Measurements from ENCODE around the gene UBE2K.
"Not testable (repeated sequence)": the region's sequence is repeated elsewhere in the genome, so short reads cannot be mapped to it uniquely, and the experiment has no call there.

UBE2K gene

GRCh38 chr4:39802005-39802404 lies 104.1 kb downstream of the UBE2K start:
- H3K9me3 ChIP-seq (ENCODE audit: insufficient read depth, low read length), result no peaks in the 10 kb centered on the region

GRCh38 chr4:39808231-39808749 lies 110.4 kb downstream of the UBE2K start:
- Histone ChIP-seq H3F3A (ENCODE audit: insufficient read depth) (no peaks in the 10 kb centered on the region), H3K9me3 (ENCODE audit: insufficient read depth, low read length) (no peaks in the 10 kb centered on the region), H4K20me1 (ENCODE audit: low read depth, low read length) (no peaks in the 10 kb centered on the region), H3K27me3 (ENCODE audit: low read length) (no peaks in the 10 kb centered on the region), H3K9me2 (replicated peaks; ENCODE audit: insufficient read depth, low read length) (no peaks in the 10 kb centered on the region), H2AFZ (ENCODE audit: low read depth, low read length, severe bottlenecking) (no peak overlapping the region), H3K4me2 (ENCODE audit: low read depth, low read length, poor library complexity, severe bottlenecking) (no peak overlapping the region), H3K27ac (ENCODE audit: low read depth, low read length) (no peak overlapping the region), H3K79me2 (ENCODE audit: insufficient read depth, low read length) (no peaks in the 10 kb centered on the region), H3K9ac (ENCODE audit: low read length) (no peak overlapping the region), H3K4me3 (ENCODE audit: insufficient read depth, low read length, poor library complexity, severe bottlenecking) (no peak overlapping the region), H3K36me3 (ENCODE audit: low read length) (no peaks in the 10 kb centered on the region)
- TF ChIP-seq CTCF (IDR thresholded peaks at IDR 0.05; ENCODE audit: insufficient read depth, low read length, poor library complexity, severe bottlenecking) (no peak), EZH2phosphoT487 (conservative IDR thresholded peaks at IDR 0.05; ENCODE audit: low read length) (no peak)

More at GRCh38 chr4:39802005-39802404, 104.1 kb downstream of the UBE2K start:
- no peaks in the 10 kb centered on the region for H3K27me3 ChIP-seq (ENCODE audit: low read length)
- no peak for TF ChIP-seq EZH2phosphoT487 (conservative IDR thresholded peaks at IDR 0.05; ENCODE audit: low read length)
- TF ChIP-seq CTCF (IDR thresholded peaks at IDR 0.05; ENCODE audit: insufficient read depth, low read length, poor library complexity, severe bottlenecking), result no peak
- H3K9me2 ChIP-seq (replicated peaks; ENCODE audit: insufficient read depth, low read length), result no peaks in the 10 kb centered on the region
- no peak overlapping the region for H3K4me3 ChIP-seq (ENCODE audit: insufficient read depth, low read length, poor library complexity, severe bottlenecking)
- no peaks in the 10 kb centered on the region for H4K20me1 ChIP-seq (ENCODE audit: low read depth, low read length)
- H3K4me2 ChIP-seq (ENCODE audit: low read depth, low read length, poor library complexity, severe bottlenecking), result no peak overlapping the region
- H3K36me3 ChIP-seq (ENCODE audit: low read length), result no peaks in the 10 kb centered on the region
- no peak overlapping the region for H2AFZ ChIP-seq (ENCODE audit: low read depth, low read length, severe bottlenecking)
- H3K27ac ChIP-seq (ENCODE audit: low read depth, low read length), result no peak overlapping the region
- H3K79me2 ChIP-seq (ENCODE audit: insufficient read depth, low read length), result no peaks in the 10 kb centered on the region
- no peaks in the 10 kb centered on the region for H3F3A ChIP-seq (ENCODE audit: insufficient read depth)
- no peak overlapping the region for H3K9ac ChIP-seq (ENCODE audit: low read length)

GRCh38 chr4:39812500-39812899 lies 114.6 kb downstream of the UBE2K start:
- no peaks in the 10 kb centered on the region for H3K9me2 ChIP-seq (replicated peaks; ENCODE audit: insufficient read depth, low read length)
- H3K36me3 ChIP-seq (ENCODE audit: low read length), result no peaks in the 10 kb centered on the region
- no peak overlapping the region for H3K4me2 ChIP-seq (ENCODE audit: low read depth, low read length, poor library complexity, severe bottlenecking)
- TF ChIP-seq EZH2phosphoT487 (conservative IDR thresholded peaks at IDR 0.05; ENCODE audit: low read length) (no peak), CTCF (IDR thresholded peaks at IDR 0.05; ENCODE audit: insufficient read depth, low read length, poor library complexity, severe bottlenecking) (no peak)
- no peaks in the 10 kb centered on the region for H3K79me2 ChIP-seq (ENCODE audit: insufficient read depth, low read length)
- no peaks in the 10 kb centered on the region for H3F3A ChIP-seq (ENCODE audit: insufficient read depth)
- no peaks in the 10 kb centered on the region for H3K27me3 ChIP-seq (ENCODE audit: low read length)
- no peak overlapping the region for H3K4me3 ChIP-seq (ENCODE audit: insufficient read depth, low read length, poor library complexity, severe bottlenecking)
- no peak overlapping the region for H2AFZ ChIP-seq (ENCODE audit: low read depth, low read length, severe bottlenecking)
- H4K20me1 ChIP-seq (ENCODE audit: low read depth, low read length), result no peaks in the 10 kb centered on the region
- no peak overlapping the region for H3K9ac ChIP-seq (ENCODE audit: low read length)
- H3K9me3 ChIP-seq (ENCODE audit: insufficient read depth, low read length), result no peaks in the 10 kb centered on the region
- no peak overlapping the region for H3K27ac ChIP-seq (ENCODE audit: low read depth, low read length)

DNA sequence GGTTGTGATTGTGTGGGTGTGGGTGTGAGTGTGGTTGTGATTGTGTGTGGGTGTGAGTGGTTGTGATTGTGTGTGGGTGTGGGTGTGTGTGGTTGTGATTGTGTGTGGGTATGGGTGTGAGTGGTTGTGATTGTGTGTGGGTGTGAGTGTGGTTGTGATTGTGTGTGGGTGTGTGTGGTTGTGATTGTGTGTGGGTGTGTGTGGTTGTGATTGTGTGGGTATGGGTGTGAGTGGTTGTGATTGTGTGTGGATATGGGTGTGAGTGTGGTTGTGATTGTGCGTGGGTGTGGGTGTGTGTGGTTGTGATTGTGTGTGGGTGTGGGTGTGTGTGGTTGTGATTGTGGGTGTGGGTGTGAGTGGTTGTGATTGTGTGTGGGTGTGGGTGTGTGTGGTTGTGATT lies 115.1 kb downstream of the UBE2K start:
- H3K9ac ChIP-seq (ENCODE audit: low read length); H2AFZ ChIP-seq (ENCODE audit: low read depth, low read length, severe bottlenecking); H3K79me2 ChIP-seq (ENCODE audit: insufficient read depth, low read length); H3K9me2 ChIP-seq (replicated peaks; ENCODE audit: insufficient read depth, low read length); H3K27ac ChIP-seq (ENCODE audit: low read depth, low read length); H4K20me1 ChIP-seq (ENCODE audit: low read depth, low read length); H3K27me3 ChIP-seq (ENCODE audit: low read length); H3K9me3 ChIP-seq (ENCODE audit: insufficient read depth, low read length); H3K4me2 ChIP-seq (ENCODE audit: low read depth, low read length, poor library complexity, severe bottlenecking); H3F3A ChIP-seq (ENCODE audit: insufficient read depth); H3K36me3 ChIP-seq (ENCODE audit: low read length); H3K4me3 ChIP-seq (ENCODE audit: insufficient read depth, low read length, poor library complexity, severe bottlenecking): not testable (repeated sequence)

DNA sequence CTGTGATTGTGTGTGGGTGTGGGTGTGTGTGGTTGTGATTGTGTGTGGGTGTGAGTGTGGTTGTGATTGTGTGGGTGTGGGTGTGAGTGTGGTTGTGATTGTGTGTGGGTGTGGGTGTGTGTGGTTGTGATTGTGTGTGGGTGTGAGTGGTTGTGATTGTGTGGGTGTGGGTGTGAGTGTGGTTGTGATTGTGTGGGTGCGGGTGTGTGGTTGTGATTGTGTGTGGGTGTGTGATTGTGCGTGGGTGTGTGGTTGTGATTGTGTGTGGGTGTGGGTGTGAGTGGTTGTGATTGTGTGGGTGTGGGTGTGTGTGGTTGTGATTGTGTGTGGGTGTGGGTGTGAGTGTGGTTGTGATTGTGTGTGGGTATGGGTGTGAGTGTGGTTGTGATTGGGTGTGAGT lies 115.8 kb downstream of the UBE2K start:
- not testable (repeated sequence) for H3K27ac ChIP-seq (ENCODE audit: low read depth, low read length); H3K79me2 ChIP-seq (ENCODE audit: insufficient read depth, low read length); H3K9me3 ChIP-seq (ENCODE audit: insufficient read depth, low read length); H4K20me1 ChIP-seq (ENCODE audit: low read depth, low read length); H3K4me3 ChIP-seq (ENCODE audit: insufficient read depth, low read length, poor library complexity, severe bottlenecking); H3K9ac ChIP-seq (ENCODE audit: low read length); H3K36me3 ChIP-seq (ENCODE audit: low read length); H3K9me2 ChIP-seq (replicated peaks; ENCODE audit: insufficient read depth, low read length); H3K4me2 ChIP-seq (ENCODE audit: low read depth, low read length, poor library complexity, severe bottlenecking); H3F3A ChIP-seq (ENCODE audit: insufficient read depth); H2AFZ ChIP-seq (ENCODE audit: low read depth, low read length, severe bottlenecking); H3K27me3 ChIP-seq (ENCODE audit: low read length)

Measured in SU-DHL-6 (cell line).